HG03378 (cell line): Measurements from ENCODE around the gene ESF1.
A peak's percentile ranks its signal among the peaks of the same experiment; 100 is the strongest.

Experiments
- ATAC-seq: cut with Tn5 transposase; IDR thresholded peaks from one replicate; pipeline ENCODE4 v1.9.1; 2021; ENCODE audit warnings: mild to moderate bottlenecking, moderate library complexity; ENCODE audit not compliant: unreplicated experiment

The ESF1 gene

DNA sequence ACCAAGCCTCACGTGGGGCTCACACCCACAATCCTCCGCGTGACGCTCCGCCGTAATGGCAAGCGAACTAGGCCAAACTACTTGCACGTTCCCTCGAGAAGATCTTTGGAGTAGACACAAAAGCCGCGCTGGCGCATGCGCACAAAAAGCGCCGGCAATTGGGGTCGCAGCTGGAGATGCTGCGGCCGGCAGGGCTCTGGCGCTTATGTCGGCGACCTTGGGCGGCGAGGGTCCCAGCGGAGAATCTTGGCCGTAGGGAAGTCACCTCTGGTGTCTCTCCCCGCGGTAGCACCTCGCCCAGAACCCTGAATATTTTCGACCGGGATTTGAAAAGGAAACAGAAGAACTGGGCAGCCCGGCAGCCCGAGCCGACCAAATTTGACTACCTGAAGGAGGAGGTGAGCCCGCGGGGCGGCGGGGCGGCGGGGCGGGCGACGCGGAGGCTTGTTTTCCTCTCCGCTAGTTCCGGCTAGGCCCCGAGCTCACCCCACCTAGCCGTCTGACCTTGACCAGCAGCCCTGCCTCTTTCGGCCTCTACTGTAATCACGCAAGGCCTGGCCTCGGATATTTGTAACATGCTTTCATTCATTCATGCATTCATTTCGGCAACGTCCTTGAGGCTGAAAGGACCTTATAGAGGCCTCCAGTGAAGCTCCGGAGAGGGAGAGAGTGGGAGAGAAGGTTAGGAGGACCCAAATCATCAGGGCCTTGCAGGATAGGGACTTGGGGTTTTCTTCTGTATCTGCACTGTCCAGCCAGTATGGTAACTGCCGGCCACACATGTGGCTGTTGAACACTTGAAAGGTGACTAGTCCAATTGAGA lies at the start of gene ESF1, which contains the start of gene NDUFAF5:
Gene ESF1, minus strand, starts transcription at position 27 of the 823 bp plus-strand sequence. CDS start 1,779 bp downstream, outside the sequence.
Gene NDUFAF5, plus strand, starts transcription at position 136 of the 823 bp plus-strand sequence. Its CDS starts 41 bp downstream, at position 177.
- peak; percentile 96 for ATAC-seq

- ATAC-seq: no peak
These were observed 46.8 kb upstream of the ESF1 start for GRCh38 chr20:13831476-13831875.

GRCh38 chr20:13825465-13825864 lies 40.7 kb upstream of the ESF1 start:
- no peak for ATAC-seq

DNA sequence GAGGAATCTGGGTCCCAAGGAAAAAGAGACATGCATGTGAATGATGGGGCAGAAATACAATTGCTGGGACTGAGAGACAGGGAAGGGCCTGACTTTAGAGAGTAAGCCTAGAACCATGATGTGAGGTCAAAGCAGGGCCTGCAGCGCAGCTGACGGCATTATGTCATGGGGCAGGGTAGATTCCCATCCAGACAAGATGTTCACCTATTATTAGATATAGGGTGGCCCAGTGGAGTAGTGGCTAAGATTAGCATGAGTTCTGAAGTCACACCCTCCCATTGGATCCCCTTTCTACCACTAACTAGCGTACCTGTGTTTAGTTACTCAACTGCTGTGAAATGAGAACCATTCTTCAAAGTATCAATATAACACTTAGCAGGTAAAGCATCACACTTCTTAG lies 39.7 kb upstream of the ESF1 start:
- no peak for ATAC-seq

DNA sequence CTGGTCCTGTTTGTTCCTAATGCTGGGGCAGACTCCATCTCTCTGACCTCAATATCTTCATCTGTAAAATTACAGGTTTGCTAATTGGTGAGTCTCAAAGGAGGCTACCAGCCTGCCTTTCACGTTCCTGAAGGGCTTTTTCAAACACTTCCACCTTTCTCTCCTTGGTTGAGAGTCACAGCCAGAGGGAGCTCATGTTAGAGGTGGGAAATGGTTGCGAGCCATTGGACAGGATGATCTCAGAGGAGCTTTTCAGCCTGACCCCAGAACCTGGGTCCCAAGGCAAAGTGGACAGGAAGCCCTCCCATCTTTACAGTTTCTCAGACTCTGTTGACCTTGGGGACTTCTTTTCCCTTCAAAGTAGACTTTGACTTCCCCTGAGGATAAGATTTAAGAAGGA lies 37.7 kb upstream of the ESF1 start:
- ATAC-seq: no peak

DNA sequence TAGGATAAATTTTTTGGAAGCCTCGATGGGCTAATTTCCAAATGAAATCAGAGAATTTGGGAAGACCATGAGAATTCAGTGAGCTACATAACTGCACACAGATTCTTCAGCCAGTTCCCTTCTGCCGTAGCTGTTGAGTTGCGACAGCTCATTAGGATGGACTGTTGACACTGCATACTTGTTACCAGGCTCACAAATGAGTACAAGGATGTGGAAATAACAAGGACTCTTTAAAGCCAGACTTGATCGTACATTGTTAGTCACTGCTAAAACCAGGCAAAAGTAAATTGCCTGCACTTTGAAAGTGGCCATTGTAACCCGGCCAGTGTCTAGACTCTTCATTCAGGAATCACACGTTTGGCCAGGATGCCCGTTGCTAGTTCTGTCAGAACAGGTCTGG lies 37.2 kb upstream of the ESF1 start:
- ATAC-seq: no peak

GRCh38 chr20:13819885-13820645 lies 35.3 kb upstream of the ESF1 start:
- peak; percentile 89 for ATAC-seq

DNA sequence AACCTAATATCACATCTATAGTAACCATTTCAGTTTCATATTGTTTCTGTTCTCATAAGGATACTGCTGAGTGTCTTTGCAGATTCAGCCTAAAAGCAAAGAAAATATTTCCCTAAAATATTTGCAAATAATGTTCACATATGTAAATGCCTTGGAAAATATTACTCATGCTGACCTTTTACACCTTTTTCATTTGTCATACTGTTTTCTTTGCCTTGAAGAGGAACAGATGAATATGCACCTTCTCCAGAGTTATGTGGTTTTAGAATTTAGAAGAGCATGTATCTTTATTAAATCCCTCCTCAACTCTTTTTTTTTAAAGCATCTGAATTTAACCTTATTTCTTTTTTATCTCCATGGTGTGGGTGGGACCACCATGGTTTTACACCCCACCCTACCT lies 32.6 kb upstream of the ESF1 start:
- no peak for ATAC-seq

DNA sequence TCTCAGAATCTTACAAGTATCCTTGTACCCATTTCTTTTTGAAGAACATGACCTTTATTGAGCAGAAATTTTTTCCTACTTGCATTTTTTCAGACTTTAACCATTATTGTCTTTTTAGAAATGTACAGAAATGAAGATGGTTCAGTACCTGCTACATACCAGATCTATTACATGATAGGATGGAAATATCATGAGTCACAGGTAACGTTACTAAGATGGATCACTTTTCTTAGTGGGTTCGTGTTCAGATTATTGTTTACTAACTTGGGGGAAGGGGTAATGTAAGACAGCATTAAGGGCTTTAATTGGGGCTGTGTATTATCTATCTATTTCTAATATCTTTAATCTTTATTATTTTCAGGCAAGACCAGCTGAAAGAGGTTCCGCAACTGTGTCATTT lies 32.0 kb upstream of the ESF1 start:
- no peak for ATAC-seq

- ATAC-seq: no peak
These were observed 30.0 kb upstream of the ESF1 start for GRCh38 chr20:13814672-13815071.

DNA sequence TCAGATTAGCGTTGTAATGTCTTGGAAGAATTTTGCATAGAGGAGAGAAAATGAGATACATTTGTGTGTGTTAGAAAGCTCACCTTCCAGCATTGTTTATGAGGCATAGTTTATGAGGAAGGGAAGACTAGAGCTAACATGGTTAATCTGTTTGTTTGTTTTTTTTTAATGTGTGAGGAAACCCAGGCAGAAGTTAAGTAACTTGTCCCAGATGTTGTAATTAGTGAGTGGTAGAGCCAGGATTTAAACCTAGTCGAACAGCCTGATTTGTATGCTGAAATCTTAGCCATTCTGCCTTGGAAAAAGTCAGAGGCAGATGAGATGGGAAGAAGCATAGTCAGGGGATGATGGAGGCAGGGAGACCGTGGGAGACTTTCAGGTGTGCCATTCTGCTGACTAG lies 29.2 kb upstream of the ESF1 start:
- no peak for ATAC-seq

DNA sequence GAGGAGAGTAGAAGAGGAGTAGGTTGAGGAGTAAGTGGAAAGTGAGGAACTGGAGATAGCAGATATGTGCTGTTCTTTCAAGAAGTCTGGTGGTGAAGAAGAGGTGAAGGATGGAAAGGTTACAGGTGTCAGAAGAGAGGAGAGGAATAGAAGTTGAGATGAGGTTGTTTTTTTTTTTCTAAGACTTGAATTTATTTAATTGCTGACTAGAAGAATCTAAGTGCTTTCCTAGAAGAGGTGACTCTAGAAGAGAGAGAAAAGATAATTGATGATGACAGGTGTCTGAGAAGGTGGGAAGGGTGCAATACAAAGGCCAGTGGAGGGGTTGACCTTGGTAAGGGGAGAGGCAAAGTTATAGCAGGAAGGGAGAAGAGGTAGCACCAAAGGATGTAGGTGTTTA lies 25.7 kb upstream of the ESF1 start:
- no peak for ATAC-seq

- ATAC-seq: no peak
These were observed 25.1 kb upstream of the ESF1 start for GRCh38 chr20:13809855-13810254.

DNA sequence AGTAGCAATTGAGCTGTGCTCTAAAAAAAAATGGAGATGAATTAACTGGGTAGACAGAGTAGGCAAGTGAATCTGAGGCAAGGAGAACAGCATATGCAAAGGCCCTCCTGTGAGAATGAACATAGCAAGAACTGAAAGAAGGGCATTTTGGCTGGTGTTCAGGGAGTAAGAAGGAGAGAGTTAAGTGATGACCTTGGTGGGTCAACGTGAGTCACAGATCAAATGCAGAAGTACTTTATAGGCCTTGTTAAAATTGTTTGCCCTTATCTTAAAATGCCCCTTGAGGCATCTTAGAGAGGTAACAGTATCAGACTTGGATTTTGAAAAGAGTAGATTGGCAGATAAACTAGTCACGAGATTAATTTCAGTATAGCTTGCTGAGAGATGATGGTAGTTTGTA lies 24.7 kb upstream of the ESF1 start:
- no peak for ATAC-seq

GRCh38 chr20:13800728-13801134 lies 16.0 kb upstream of the ESF1 start:
- no peak for ATAC-seq

GRCh38 chr20:13799974-13800373 lies 15.3 kb upstream of the ESF1 start:
- ATAC-seq: no peak

DNA sequence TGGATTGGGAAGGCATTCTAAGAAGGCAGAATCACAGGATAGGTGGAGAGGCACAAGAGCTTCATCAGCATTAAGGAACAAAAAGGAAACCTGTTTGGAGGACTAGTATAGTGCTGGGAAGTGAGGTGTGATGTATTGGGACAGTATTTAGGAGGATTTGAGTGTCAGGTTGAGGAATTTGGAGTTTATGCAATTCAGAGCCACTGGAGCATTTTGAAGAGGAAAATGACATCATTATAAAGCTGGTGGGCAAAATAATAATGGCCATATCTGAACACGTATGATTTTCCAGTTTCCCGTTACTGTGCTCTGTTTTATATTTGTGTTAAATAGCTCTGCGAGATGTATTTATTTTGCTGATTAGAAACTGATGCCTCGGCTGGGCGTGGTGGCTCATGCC lies 14.3 kb upstream of the ESF1 start:
- no peak for ATAC-seq

- ATAC-seq: no peak
These were observed 9.9 kb upstream of the ESF1 start for GRCh38 chr20:13794667-13795066.

DNA sequence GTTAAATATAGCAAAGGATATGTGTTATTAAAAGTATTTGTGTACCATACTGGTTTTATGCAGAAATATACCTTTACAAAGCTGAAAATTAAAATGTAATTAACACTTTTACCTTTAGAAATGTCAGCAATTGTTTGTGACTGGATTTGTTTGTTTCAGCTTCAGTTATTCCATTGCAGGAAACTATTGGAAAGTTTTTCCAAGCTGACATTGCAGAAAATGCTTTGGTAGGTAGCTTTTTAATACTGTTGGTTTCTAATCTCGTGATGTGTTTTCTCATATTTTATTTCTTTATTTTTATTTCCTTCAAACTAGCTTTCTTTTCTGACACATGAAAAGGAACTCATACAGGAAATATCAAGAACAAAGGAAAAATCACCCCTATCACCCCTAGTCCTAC lies 8.3 kb upstream of the ESF1 start:
- no peak for ATAC-seq

- ATAC-seq: no peak
These were observed 7.1 kb upstream of the ESF1 start for GRCh38 chr20:13791540-13792459.

GRCh38 chr20:13790708-13791107 lies 6.0 kb upstream of the ESF1 start:
- ATAC-seq: no peak
